K562 (cell line): ENCODE measurements around the gene RGS14. TPM values are rescaled to one million over a fixed set of nuclear protein-coding genes. Genes with fewer than 3 reads are reported as not detected.
A peak's percentile ranks its signal among the peaks of the same experiment; 100 is the strongest.

Experiments used
- ARID3B ChIP-seq: fragments of 250-450 bp; sonication (Bioruptor Pico); IDR thresholded peaks from 2 replicates; pipeline ENCODE4 v1.4.0; 2020; ENCODE audit warnings: borderline replicate concordance
- BHLHE40 ChIP-seq: IDR thresholded peaks from 2 replicates; pipeline ENCODE4 v1.6.1; 2011; ENCODE audit warnings: low read length, improper control_type of control experiment
- CBX3 ChIP-seq, 2 experiments: IDR thresholded peaks; 1 replicate in 1 of 2; 2 replicates in 1 of 2; pipeline ENCODE4 v1.6.1; 2012; ENCODE audit warnings: inconsistent platforms in 2 of 2, low read length in 2 of 2, borderline replicate concordance in 1 of 2, control low read depth in 1 of 2
- CHD4 ChIP-seq: fragments of 200-600 bp; sonication (generic); IDR thresholded peaks from 3 replicates; pipeline ENCODE4 v1.6.1; 2012; ENCODE audit warnings: low read depth, mild to moderate bottlenecking, mixed read lengths, low read length, inconsistent platforms; ENCODE audit not compliant: insufficient read depth, insufficient replicate concordance, poor library complexity, severe bottlenecking
- E4F1 ChIP-seq: fragments of 250-450 bp; sonication (Bioruptor Pico); IDR thresholded peaks from 2 replicates; pipeline ENCODE4 v1.5.0; 2021; ENCODE audit warnings: mild to moderate bottlenecking, borderline replicate concordance
- GABPB1 ChIP-seq: sonication (generic); formaldehyde crosslinking; IDR thresholded peaks from 2 replicates; pipeline ENCODE4 v1.8.0; 2022; ENCODE audit warnings: mild to moderate bottlenecking, missing genetic modification reagents
- HMG20A ChIP-seq: fragments of 450-650 bp; formaldehyde crosslinking; conservative IDR thresholded peaks from 2 replicates; pipeline ENCODE4 v1.4.0; 2020; ENCODE audit warnings: mild to moderate bottlenecking, mixed read lengths
- JUND ChIP-seq, 2 experiments: IDR thresholded peaks; 2 replicates in 1 of 2; 3 replicates in 1 of 2; pipeline ENCODE4 v1.6.1; 2011; ENCODE audit warnings: borderline replicate concordance in 2 of 2, low read depth in 2 of 2, low read length in 2 of 2, improper control_type of control experiment in 1 of 2, missing biosample characterization in 1 of 2, missing genetic modification characterization in 1 of 2, missing genetic modification reagents in 1 of 2
- MTA2 ChIP-seq: fragments of 450-650 bp; IDR thresholded peaks from 2 replicates; pipeline ENCODE4 v1.6.1; 2016; ENCODE audit warnings: low read depth
- NFIC ChIP-seq: fragments of 450-650 bp; IDR thresholded peaks from 2 replicates; pipeline ENCODE4 v1.6.1; 2017; ENCODE audit warnings: mild to moderate bottlenecking, inconsistent platforms
- OTX1 ChIP-seq: fragments of 450-650 bp; formaldehyde crosslinking; IDR thresholded peaks from 2 replicates; pipeline ENCODE4 v1.4.0; 2022; ENCODE audit warnings: mild to moderate bottlenecking
- PHB2 ChIP-seq: fragments of 450-650 bp; IDR thresholded peaks from 2 replicates; pipeline ENCODE4 v1.6.1; 2017; ENCODE audit warnings: low read depth
- SLC30A9 ChIP-seq: fragments of 250-450 bp; sonication (Bioruptor Pico); IDR thresholded peaks from 2 replicates; pipeline ENCODE4 v1.8.0; 2022; ENCODE audit warnings: mild to moderate bottlenecking, moderate library complexity
- SREBF1 ChIP-seq: fragments of 150-350 bp; IDR thresholded peaks from 2 replicates; pipeline ENCODE4 v1.6.1; 2014; ENCODE audit warnings: antibody characterized with exemption, low read depth, low read length, borderline replicate concordance
- SRSF3 ChIP-seq: fragments of 200-400 bp; formaldehyde crosslinking; IDR thresholded peaks from 2 replicates; pipeline ENCODE4 v1.6.1; 2016; ENCODE audit warnings: mild to moderate bottlenecking, low read length, moderate library complexity; ENCODE audit not compliant: insufficient read depth
- TCF7 ChIP-seq: sonication (generic); IDR thresholded peaks from 2 replicates; pipeline ENCODE4 v1.6.1; 2016; ENCODE audit warnings: antibody characterized with exemption, borderline replicate concordance
- ZC3H11A ChIP-seq: IDR thresholded peaks from 2 replicates; pipeline ENCODE4 v1.6.1; 2012; ENCODE audit warnings: low read depth, low read length, improper control_type of control experiment
- ZNF174 ChIP-seq: fragments of 250-450 bp; sonication (Bioruptor Pico); IDR thresholded peaks from 2 replicates; pipeline ENCODE4 v1.4.0; 2020; ENCODE audit warnings: mild to moderate bottlenecking
- ZNF518B ChIP-seq: fragments of 250-450 bp; sonication (Bioruptor Pico); IDR thresholded peaks from 2 replicates; pipeline ENCODE4 v1.5.0; 2021; ENCODE audit warnings: mild to moderate bottlenecking, moderate library complexity
- ZNF77 ChIP-seq: fragments of 250-450 bp; sonication (Bioruptor Pico); IDR thresholded peaks from 2 replicates; pipeline ENCODE4 v1.5.0; 2020
- polyA plus RNA-seq, 8 experiments: library from polyadenylated mRNA; depleted of rRNA in 4 of 8; stranded (reverse) in 5 of 8; unstranded in 3 of 8; fragments of >200 nt; fragmentation: Nextera tagmentation in 2 of 8; fragmentation: Illumina TruSeq in 1 of 8; extraction: Ambion mirVana in 2 of 8; extraction: Trizol in 1 of 8; gene quantifications; 2 replicates each; pipeline versions ENCODE4 v1.2.1 to v1.2.3, GENCODE V29; 2011 to 2014; ENCODE audit warnings: inconsistent platforms in 1 of 8, missing spikeins in 1 of 8
- total RNA-seq, 7 experiments: library from RNA; depleted of rRNA in 6 of 7; stranded (reverse); fragments of >200 nt in 6 of 7; fragmentation: Illumina TruSeq in 2 of 7; extraction: Trizol in 2 of 7; gene quantifications; 2 replicates each; pipeline versions ENCODE4 v1.2.1 to v1.2.3, GENCODE V29; 2011 to 2021; ENCODE audit warnings: low replicate concordance in 1 of 7

RGS14 gene
- total and polyA plus RNA-seq, 9 of the 15 experiments (the other 6 are each of a cell fraction or from before 2014, with no cell fraction given) = 0.28 to 75.9 (median 34.5) TPM

GRCh38 chr5:177351392-177352329, 6.1 kb upstream of the RGS14 start, which contains the start of gene LMAN2 (continued):
- TF ChIP-seq E4F1 (no peak), ARID3B (CRISPR knock-in tag) (no peak), MTA2 (0 out of 2 replicates have a peak, but pooled peaks have one; percentile 7), HMG20A (CRISPR knock-in tag) (no peak), ZC3H11A (no peak), PHB2 (no peak), TCF7 (peak; percentile 51; the same call in 1 of the 2 replicates), CHD4 (no peak), BHLHE40 (0 out of 2 replicates have a peak, but pooled peaks have one; percentile 3), NFIC (peak; percentile 49), SLC30A9 (CRISPR knock-in tag) (no peak), ZNF174 (no peak), OTX1 (peak; percentile 67; the same call in 1 of the 2 replicates), ZNF518B (CRISPR knock-in tag) (no peak), CBX3 (IDR thresholded peaks at IDR 0.05; ENCODE audit: borderline replicate concordance in 1 of 2, low read length in 2 of 2) (peak in 1 of 2 experiments; percentile 72; a peak in 2 of 3 replicates), GABPB1 (CRISPR knock-in tag) (peak; percentile 99), SREBF1 (no peak), JUND (IDR thresholded peaks at IDR 0.05; ENCODE audit: borderline replicate concordance, low read depth, low read length) (peak; percentile 48), JUND (tag; IDR thresholded peaks at IDR 0.05; ENCODE audit: borderline replicate concordance, low read depth, low read length) (peak; percentile 20; the same call in 1 of the 3 replicates), ZNF77 (no peak), SRSF3 (no peak)
